Progenitor cell of endocrine pancreas (in vitro differentiated cells): ENCODE results near the gene OTOGL. TPM values are rescaled to one million over a fixed set of nuclear protein-coding genes. Genes with fewer than 3 reads are reported as not detected.
"Not testable (repeated sequence)": the region's sequence is repeated elsewhere in the genome, so short reads cannot be mapped to it uniquely, and the experiment has no call there.

Experiments used
- DNase-seq: peaks from one replicate; pipeline ENCODE4 v3.0.0; 2021; ENCODE audit warnings: low spot score; ENCODE audit not compliant: unreplicated experiment
- H3K27ac Mint-ChIP-seq: 2 replicates; pipeline ENCODE4 v1.8.0; 2021; ENCODE audit warnings: mild to moderate bottlenecking, moderate library complexity, mixed read lengths
- H3K27me3 Mint-ChIP-seq: 2 replicates; pipeline ENCODE4 v1.8.0; 2021; ENCODE audit warnings: mixed read lengths
- H3K36me3 Mint-ChIP-seq: 2 replicates; pipeline ENCODE4 v1.8.0; 2022; ENCODE audit warnings: mixed read lengths; ENCODE audit not compliant: insufficient read depth
- H3K4me1 Mint-ChIP-seq: 2 replicates; pipeline ENCODE4 v1.8.0; 2021; ENCODE audit warnings: low read depth, mixed read lengths
- H3K4me3 Mint-ChIP-seq: 2 replicates; pipeline ENCODE4 v1.8.0; 2021; ENCODE audit warnings: low read depth, mild to moderate bottlenecking, moderate library complexity, mixed read lengths
- H3K9me3 Mint-ChIP-seq: 2 replicates; pipeline ENCODE4 v1.8.0; 2021; ENCODE audit warnings: low read depth, mixed read lengths
- total RNA-seq: library from RNA; stranded (reverse); gene quantifications from 2 replicates; pipeline ENCODE4 v1.2.1, GENCODE V29; 2021
- TF ChIP-seq, protein P1 (sequence below): fragments of 200-600 bp; sonication (generic); IDR thresholded peaks from one replicate; pipeline ENCODE4 v1.5.0; 2021; ENCODE audit warnings: antibody characterized with exemption, mild to moderate bottlenecking; ENCODE audit not compliant: unreplicated experiment

OTOGL gene
- total RNA-seq, 1 donor from 2014 or later = 0.31 TPM

DNA sequence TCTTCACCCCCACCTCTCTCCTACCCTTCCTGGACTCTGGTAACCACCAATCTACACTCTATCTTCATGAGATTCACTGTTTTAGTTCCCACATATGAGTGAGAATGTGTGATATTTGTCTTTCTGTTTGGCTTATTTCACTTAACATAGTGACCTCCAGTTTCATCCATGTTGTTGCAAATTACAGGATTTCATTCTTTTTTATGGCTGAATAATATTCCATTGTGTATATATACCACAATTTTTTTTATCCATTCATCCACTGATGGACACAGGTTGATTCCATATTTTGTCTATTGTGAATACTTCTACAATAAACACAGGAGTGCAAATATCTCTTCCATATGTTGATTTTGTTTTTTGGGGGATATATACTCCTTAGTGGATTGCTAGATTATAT is 140.5 kb downstream of the OTOGL start:
- H3K36me3 Mint-ChIP-seq = no peaks in the 10 kb centered on the region
- H3K27me3 Mint-ChIP-seq = peaks cover 4% of the 10 kb centered on the region
- no peak for DNase-seq
- no peaks in the 10 kb centered on the region for H3K9me3 Mint-ChIP-seq
- H3K4me3 Mint-ChIP-seq = no peak overlapping the region
- H3K27ac Mint-ChIP-seq = no peak overlapping the region
- TF ChIP-seq, protein P1, sequence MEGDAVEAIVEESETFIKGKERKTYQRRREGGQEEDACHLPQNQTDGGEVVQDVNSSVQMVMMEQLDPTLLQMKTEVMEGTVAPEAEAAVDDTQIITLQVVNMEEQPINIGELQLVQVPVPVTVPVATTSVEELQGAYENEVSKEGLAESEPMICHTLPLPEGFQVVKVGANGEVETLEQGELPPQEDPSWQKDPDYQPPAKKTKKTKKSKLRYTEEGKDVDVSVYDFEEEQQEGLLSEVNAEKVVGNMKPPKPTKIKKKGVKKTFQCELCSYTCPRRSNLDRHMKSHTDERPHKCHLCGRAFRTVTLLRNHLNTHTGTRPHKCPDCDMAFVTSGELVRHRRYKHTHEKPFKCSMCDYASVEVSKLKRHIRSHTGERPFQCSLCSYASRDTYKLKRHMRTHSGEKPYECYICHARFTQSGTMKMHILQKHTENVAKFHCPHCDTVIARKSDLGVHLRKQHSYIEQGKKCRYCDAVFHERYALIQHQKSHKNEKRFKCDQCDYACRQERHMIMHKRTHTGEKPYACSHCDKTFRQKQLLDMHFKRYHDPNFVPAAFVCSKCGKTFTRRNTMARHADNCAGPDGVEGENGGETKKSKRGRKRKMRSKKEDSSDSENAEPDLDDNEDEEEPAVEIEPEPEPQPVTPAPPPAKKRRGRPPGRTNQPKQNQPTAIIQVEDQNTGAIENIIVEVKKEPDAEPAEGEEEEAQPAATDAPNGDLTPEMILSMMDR = no peak
- H3K4me1 Mint-ChIP-seq = peaks cover 1% of the 10 kb centered on the region

DNA sequence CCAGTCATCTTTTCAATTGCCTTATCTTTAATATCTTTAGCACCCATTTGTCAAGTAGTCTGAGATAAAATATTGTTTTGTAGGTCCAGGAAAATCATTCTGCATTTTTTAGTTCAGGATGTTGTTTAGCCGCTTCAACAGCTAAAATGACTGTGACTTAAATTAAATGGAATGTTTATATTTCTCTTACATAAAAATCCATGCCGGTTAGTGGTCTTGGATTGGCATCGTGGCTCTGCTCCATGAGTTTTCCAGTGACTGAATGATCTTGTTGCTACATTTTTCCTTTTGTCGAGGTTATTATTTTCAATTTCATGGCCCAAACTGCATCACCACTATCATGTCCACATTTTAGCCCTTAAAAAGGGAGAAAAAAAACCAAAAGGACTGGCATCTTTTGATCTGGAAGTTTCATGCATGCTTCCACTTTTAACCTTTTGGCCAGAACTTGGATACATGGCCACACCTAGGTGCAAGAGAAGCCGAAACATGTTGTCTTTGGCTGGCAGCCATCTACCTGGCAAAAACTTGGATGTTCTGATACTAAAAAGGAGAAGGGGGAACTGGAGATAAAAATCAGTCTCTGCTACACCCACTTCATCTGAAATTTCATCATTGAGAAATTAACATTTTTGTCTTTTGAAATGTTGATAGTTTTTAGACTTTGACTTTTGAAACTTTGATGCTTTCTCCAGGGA is 142.4 kb downstream of the OTOGL start:
- no peak overlapping the region for H3K4me3 Mint-ChIP-seq
- DNase-seq = no peak
- TF ChIP-seq, protein P1 = no peak
- H3K27ac Mint-ChIP-seq = no peak overlapping the region
- peaks cover 4% of the 10 kb centered on the region for H3K27me3 Mint-ChIP-seq
- H3K36me3 Mint-ChIP-seq = no peaks in the 10 kb centered on the region
- H3K4me1 Mint-ChIP-seq = peaks cover 1% of the 10 kb centered on the region
- no peaks in the 10 kb centered on the region for H3K9me3 Mint-ChIP-seq

DNA sequence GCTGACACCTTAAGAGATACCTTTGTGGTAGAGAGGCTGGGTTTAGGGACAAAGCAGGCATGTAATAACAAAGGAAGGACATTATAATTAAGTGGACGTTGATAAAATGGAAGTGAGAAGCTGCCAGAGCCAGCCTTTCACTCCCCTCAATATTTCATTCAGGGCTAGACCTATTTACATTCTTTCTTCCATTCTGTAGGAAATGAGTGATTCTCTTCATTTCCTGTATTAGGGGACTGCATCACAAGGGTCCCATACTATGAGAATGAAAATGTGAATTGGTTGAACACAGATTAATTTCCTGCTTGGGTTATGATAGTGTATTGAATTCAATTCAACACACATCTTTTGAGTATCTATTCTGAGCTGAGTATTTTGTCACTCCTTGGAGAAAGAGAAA is 143.0 kb downstream of the OTOGL start:
- Mint-ChIP-seq H3K27me3 (peaks cover 1% of the 10 kb centered on the region), H3K27ac (no peak overlapping the region), H3K36me3 (no peaks in the 10 kb centered on the region), H3K9me3 (no peaks in the 10 kb centered on the region), H3K4me3 (no peak overlapping the region), H3K4me1 (peaks cover 1% of the 10 kb centered on the region)
- no peak for DNase-seq
- TF ChIP-seq, protein P1 = no peak

DNA sequence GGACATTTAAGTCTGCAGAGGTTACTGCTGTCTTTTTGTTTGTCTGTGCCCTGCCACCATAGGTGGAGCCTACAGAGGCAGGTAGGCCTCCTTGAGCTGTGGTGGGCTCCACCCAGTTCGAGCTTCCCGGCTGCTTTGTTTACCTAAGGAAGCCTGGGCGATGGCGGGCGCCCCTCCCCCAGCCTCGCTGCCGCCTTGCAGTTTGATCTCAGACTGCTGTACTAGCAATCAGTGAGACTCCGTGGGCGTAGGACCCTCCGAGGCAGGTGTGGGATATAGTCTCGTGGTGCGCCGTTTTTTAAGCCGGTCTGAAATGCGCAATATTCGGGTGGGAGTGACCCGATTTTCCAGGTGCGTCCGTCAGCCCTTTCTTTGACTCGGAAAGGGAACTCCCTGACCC is 150.2 kb downstream of the OTOGL start:
- Mint-ChIP-seq H3K4me3 (peak overlapping the region; percentile 73), H3K27me3 (peaks cover 30% of the 10 kb centered on the region), H3K27ac (peak overlapping the region; percentile 74)
- H3K4me1 Mint-ChIP-seq, H3K36me3 Mint-ChIP-seq, DNase-seq, H3K9me3 Mint-ChIP-seq: not testable (repeated sequence)

DNA sequence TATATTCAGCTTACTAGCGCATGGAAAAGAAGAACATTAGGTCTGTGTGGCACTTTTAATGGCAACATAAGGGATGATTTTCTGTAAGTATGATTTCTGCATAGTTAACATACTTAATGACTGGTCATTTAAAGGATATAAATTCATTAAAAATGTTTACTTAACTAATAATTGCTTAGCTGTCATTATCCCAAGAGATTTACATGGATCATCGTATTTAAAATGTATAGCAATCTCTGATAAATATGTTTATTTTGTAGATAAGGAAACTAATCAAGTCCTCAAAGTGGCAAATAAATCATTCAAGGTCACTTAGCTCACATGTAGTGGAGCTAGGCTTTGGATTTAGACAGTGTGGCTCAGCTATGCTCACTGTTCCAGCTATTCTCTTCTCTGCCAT is 158.6 kb downstream of the OTOGL start:
- Mint-ChIP-seq H3K4me3 (no peak overlapping the region), H3K4me1 (peaks cover 16% of the 10 kb centered on the region), H3K9me3 (no peaks in the 10 kb centered on the region)

More for the DNA sequence above, 158.6 kb downstream of the OTOGL start:
- no peaks in the 10 kb centered on the region for H3K36me3 Mint-ChIP-seq
- H3K27ac Mint-ChIP-seq = no peak overlapping the region
- no peak for DNase-seq
- TF ChIP-seq, protein P1 = no peak
- H3K27me3 Mint-ChIP-seq = peaks cover 73% of the 10 kb centered on the region
